ENCODE data around the gene C11orf68. TPM values are rescaled to one million over a fixed set of nuclear protein-coding genes. Genes with fewer than 3 reads are reported as not detected.
A peak's percentile ranks its signal among the peaks of the same experiment; 100 is the strongest.

The C11orf68 gene
- total and polyA plus RNA-seq, 10 of the 15 experiments (the other 5 are each of a cell fraction or from before 2014, with no cell fraction given): 3.0 to 25.4 (median 16.7) TPM

DNA sequence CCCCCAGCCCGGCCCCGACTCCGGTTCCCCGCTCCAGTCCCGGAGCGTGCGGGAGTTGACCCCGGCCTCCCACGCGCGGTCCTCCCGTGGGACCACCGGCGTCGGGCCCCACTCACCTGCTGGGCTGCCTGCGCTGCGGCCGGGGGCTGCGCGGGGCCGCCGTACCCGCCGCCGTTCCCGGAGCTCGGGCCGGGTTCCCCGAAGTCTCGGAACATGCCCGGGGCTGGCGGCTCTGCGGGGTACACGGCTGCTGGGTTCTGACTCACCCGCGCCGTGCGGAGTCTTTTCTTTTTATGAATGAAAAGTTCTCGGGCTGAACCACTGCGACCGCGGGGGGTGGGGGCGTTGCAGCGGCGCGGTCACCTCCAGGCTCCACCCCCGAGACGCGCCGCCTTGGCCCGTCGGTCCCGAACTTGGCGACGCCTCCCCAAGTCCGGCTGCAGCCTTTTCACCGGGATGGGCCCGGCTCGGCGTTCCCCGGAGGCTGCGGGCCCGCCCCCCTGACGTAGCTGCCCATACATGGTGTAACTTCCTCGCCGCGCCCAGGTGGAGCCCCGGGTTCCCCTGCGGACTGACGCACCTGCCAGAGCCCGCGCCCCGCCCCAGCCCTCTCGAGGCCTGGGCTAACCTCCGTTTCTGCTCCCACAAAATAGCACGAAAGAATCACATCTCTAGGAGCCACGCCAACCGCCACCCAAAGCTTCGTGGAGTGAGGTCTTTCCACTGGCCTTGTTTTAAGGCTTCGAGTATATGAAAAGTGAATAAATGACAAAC lies 18.6 kb downstream of the C11orf68 start, which contains the start of gene FOSL1 (continued):
- TF ChIP-seq TCF3 (IDR thresholded peaks at IDR 0.05; ENCODE audit: borderline replicate concordance, insufficient read depth, low read depth, low read length) (peak; percentile 54), FOXK2 (IDR thresholded peaks at IDR 0.05) (peak; percentile 89), ZSCAN29 (IDR thresholded peaks at IDR 0.05) (no peak), DPF2 (IDR thresholded peaks at IDR 0.05) (peak; percentile 67; the same call in 1 of the 2 replicates), ATF7 (IDR thresholded peaks at IDR 0.05; ENCODE audit: low read depth) (peak; percentile 88), EGR1 (IDR thresholded peaks at IDR 0.05; ENCODE audit: borderline replicate concordance in 1 of 2, low read depth in 2 of 2, low read length in 2 of 2) (peak in 1 of 2 experiments; percentile 9; a peak in 1 of 3 replicates), GATAD2B (conservative IDR thresholded peaks at IDR 0.05; ENCODE audit: low read depth) (peak; percentile 67; the same call in 1 of the 2 replicates), BHLHE40 (IDR thresholded peaks at IDR 0.05; ENCODE audit: borderline replicate concordance in 1 of 2, low read depth in 2 of 2, low read length in 1 of 2) (peak; percentile 68 to 86), HDAC6 (IDR thresholded peaks at IDR 0.05; ENCODE audit: unreplicated experiment) (peak; percentile 20)
- TF ChIP-seq, protein P1, sequence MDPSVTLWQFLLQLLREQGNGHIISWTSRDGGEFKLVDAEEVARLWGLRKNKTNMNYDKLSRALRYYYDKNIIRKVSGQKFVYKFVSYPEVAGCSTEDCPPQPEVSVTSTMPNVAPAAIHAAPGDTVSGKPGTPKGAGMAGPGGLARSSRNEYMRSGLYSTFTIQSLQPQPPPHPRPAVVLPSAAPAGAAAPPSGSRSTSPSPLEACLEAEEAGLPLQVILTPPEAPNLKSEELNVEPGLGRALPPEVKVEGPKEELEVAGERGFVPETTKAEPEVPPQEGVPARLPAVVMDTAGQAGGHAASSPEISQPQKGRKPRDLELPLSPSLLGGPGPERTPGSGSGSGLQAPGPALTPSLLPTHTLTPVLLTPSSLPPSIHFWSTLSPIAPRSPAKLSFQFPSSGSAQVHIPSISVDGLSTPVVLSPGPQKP (IDR thresholded peaks at IDR 0.05; ENCODE audit: low read depth, low read length): peak; percentile 90
- TF ChIP-seq, protein P2, sequence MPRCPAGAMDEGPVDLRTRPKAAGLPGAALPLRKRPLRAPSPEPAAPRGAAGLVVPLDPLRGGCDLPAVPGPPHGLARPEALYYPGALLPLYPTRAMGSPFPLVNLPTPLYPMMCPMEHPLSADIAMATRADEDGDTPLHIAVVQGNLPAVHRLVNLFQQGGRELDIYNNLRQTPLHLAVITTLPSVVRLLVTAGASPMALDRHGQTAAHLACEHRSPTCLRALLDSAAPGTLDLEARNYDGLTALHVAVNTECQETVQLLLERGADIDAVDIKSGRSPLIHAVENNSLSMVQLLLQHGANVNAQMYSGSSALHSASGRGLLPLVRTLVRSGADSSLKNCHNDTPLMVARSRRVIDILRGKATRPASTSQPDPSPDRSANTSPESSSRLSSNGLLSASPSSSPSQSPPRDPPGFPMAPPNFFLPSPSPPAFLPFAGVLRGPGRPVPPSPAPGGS (IDR thresholded peaks at IDR 0.05; ENCODE audit: borderline replicate concordance, insufficient read depth, low read depth, low read length, poor library complexity, severe bottlenecking): no peak

All from GM12878 (cell line).